HepG2 (cell line): ENCODE measurements around the gene RCOR1. TPM values are rescaled to one million over a fixed set of nuclear protein-coding genes. Genes with fewer than 3 reads are reported as not detected.

Experiments
- ATAC-seq: fragments of 200-7000 bp; cut with Tn5 transposase; 3 replicates; pipeline ENCODE4 v1.9.1; 2020; ENCODE audit warnings: mild to moderate bottlenecking, moderate library complexity
- BruUV-seq: library from RNA; stranded (reverse); fragments of 400-500 nt; replicated peaks from 2 replicates; lab custom pipeline; 2021; lab: Mats Ljungman, UMichigan
- CTCF ChIA-PET: fragments of 300-600 bp; formaldehyde crosslinking; extraction: SDS; loops from one replicate; lab custom pipeline; 2021; ENCODE audit warnings: low total read pairs, inconsistent platforms, low intra/inter-chr PET ratio; lab: Yijun Ruan, JAX
- POLR2A ChIA-PET: fragments of 350-600 bp; sonication (Branson Sonifier 250); formaldehyde crosslinking; loops from one replicate; lab custom pipeline; 2020; ENCODE audit warnings: antibody characterized with exemption, inconsistent platforms; lab: Yijun Ruan, JAX
- DNase-seq: peaks from one replicate; pipeline ENCODE4 v3.0.0-alpha.2; 2015; ENCODE audit warnings: low spot score
- FAIRE-seq: peaks from 3 replicates; lab custom pipeline; 2011; peaks lifted over from hg19 to GRCh38; lab: Jason Lieb, UNC
- H2AFZ ChIP-seq: one replicate; pipeline ENCODE4 v1.6.1; 2011; ENCODE audit warnings: low read length, inconsistent platforms
- H3K27ac ChIP-seq: fragments of 300-600 bp; 3 replicates; pipeline ENCODE4 v1.8.0; 2011; ENCODE audit warnings: mixed run types, mild to moderate bottlenecking, mixed read lengths, low read length, inconsistent platforms; ENCODE audit not compliant: insufficient read depth; ENCODE audit errors: extremely low read length
- H3K27me3 ChIP-seq, 2 experiments: fragments of 200-600 bp in 1 of 2; 2 replicates in 1 of 2; 3 replicates in 1 of 2; pipeline versions ENCODE4 v1.6.0 to v1.8.0; 2011; ENCODE audit warnings: low read length in 2 of 2, mild to moderate bottlenecking in 2 of 2, moderate library complexity in 2 of 2, inconsistent platforms in 1 of 2; ENCODE audit not compliant: insufficient read depth in 2 of 2, control insufficient read depth in 1 of 2
- H3K36me3 ChIP-seq, 2 experiments: fragments of 200-600 bp in 1 of 2; replicated peaks in 1 of 2; 2 replicates in 1 of 2; 3 replicates in 1 of 2; pipeline versions ENCODE4 v1.5.1 to v1.8.0; 2011; ENCODE audit warnings: low read length in 2 of 2, inconsistent platforms in 1 of 2; ENCODE audit not compliant: insufficient read depth in 2 of 2, control insufficient read depth in 1 of 2
- H3K4me1 ChIP-seq: 2 replicates; pipeline ENCODE4 v1.5.1; 2012; ENCODE audit warnings: low read length, inconsistent platforms; ENCODE audit not compliant: insufficient read depth
- H3K4me2 ChIP-seq: 2 replicates; pipeline ENCODE4 v1.6.0; 2011; ENCODE audit warnings: low read depth, low read length, inconsistent platforms
- H3K4me3 ChIP-seq, 3 experiments: fragments of 200-600 bp in 1 of 3; sonication (generic), shearing (Covaris generic) in 1 of 3; replicated peaks in 1 of 3; 2 replicates each; pipeline ENCODE4 v1.5.1; 2011 to 2016; ENCODE audit warnings: low read length in 3 of 3, inconsistent platforms in 2 of 3, low read depth in 2 of 3, mild to moderate bottlenecking in 2 of 3, control low read depth in 1 of 3, mixed read lengths in 1 of 3; ENCODE audit not compliant: insufficient read depth in 1 of 3
- H3K79me2 ChIP-seq: one replicate; pipeline ENCODE4 v1.6.1; 2011; ENCODE audit warnings: low read length, inconsistent platforms; ENCODE audit not compliant: insufficient read depth
- H3K9ac ChIP-seq: 2 replicates; pipeline ENCODE4 v1.6.0; 2011; ENCODE audit warnings: mild to moderate bottlenecking, low read depth, low read length, inconsistent platforms; ENCODE audit not compliant: insufficient read depth
- H3K9me3 ChIP-seq: 2 replicates; pipeline ENCODE4 v1.5.1; 2012; ENCODE audit warnings: mild to moderate bottlenecking, low read length
- H4K20me1 ChIP-seq: 2 replicates; pipeline ENCODE4 v1.6.0; 2011; ENCODE audit warnings: inconsistent platforms, mild to moderate bottlenecking, low read length, moderate library complexity; ENCODE audit not compliant: insufficient read depth
- FOXA3 ChIP-seq: IDR thresholded peaks from 2 replicates; pipeline ENCODE4 v1.6.1; 2016; ENCODE audit warnings: missing genetic modification reagents, missing compliant biosample characterization
- PAX8 ChIP-seq: sonication (generic); formaldehyde crosslinking; IDR thresholded peaks from 2 replicates; pipeline ENCODE4 v1.8.0; 2022; ENCODE audit warnings: mild to moderate bottlenecking, missing genetic modification reagents, borderline replicate concordance
- PHB2 ChIP-seq: fragments of 450-650 bp; IDR thresholded peaks from 2 replicates; pipeline ENCODE4 v1.6.1; 2018; ENCODE audit not compliant: partially characterized antibody
- PHF21A ChIP-seq: sonication (generic); formaldehyde crosslinking; IDR thresholded peaks from 2 replicates; pipeline ENCODE4 v1.5.0; 2020; ENCODE audit warnings: mild to moderate bottlenecking, missing genetic modification reagents
- POLR2G ChIP-seq: fragments of 200-400 bp; formaldehyde crosslinking; IDR thresholded peaks from 2 replicates; pipeline ENCODE4 v1.6.1; 2018; ENCODE audit warnings: mild to moderate bottlenecking, low read depth, low read length, moderate library complexity
- RFX1 ChIP-seq: fragments of 450-650 bp; IDR thresholded peaks from 2 replicates; pipeline ENCODE4 v1.6.1; 2017
- THAP11 ChIP-seq: IDR thresholded peaks from 2 replicates; pipeline ENCODE4 v1.6.1; 2016; ENCODE audit warnings: missing biosample characterization, missing genetic modification reagents
- ZBTB34 ChIP-seq: sonication (generic); formaldehyde crosslinking; IDR thresholded peaks from 2 replicates; pipeline ENCODE4 v1.8.0; 2022; ENCODE audit warnings: mild to moderate bottlenecking, missing genetic modification reagents
- ZBTB46 ChIP-seq: sonication (generic); formaldehyde crosslinking; IDR thresholded peaks from 2 replicates; pipeline ENCODE4 v1.4.0; 2020; ENCODE audit warnings: mild to moderate bottlenecking, missing genetic modification reagents, borderline replicate concordance
- ZMYM4 ChIP-seq: sonication (generic); formaldehyde crosslinking; IDR thresholded peaks from 2 replicates; pipeline ENCODE4 v1.8.1; 2023; ENCODE audit warnings: mild to moderate bottlenecking, missing genetic modification reagents
- ZNF607 ChIP-seq: sonication (generic); formaldehyde crosslinking; IDR thresholded peaks from 2 replicates; pipeline ENCODE4 v1.5.1; 2020; ENCODE audit warnings: missing genetic modification reagents, mild to moderate bottlenecking, borderline replicate concordance
- WGBS: methylation state at CpG from one replicate; pipeline ENCODE4 v1.1.6; 2017; ENCODE audit warnings: low lambda C conversion rate; 5-methylcytosine and 5-hydroxymethylcytosine counted together
- in situ Hi-C: cut with HindIII; loops from 2 replicates; pipeline ENCODE4 v1.10.0; 2017; ENCODE audit warnings: low pct_unique_long_range_greater_than_20kb; ENCODE audit not compliant: extremely low pct_ligation_motif_present
- intact Hi-C: fragments of 100-400 bp; cut with micrococcal nuclease; formaldehyde crosslinking; loops from one replicate; pipeline ENCODE4 v1.10.0; 2022; ENCODE audit not compliant: unreplicated experiment
- polyA plus RNA-seq, 8 experiments: library from polyadenylated mRNA; depleted of rRNA in 3 of 8; stranded (reverse) in 7 of 8; unstranded in 1 of 8; fragments of >200 nt; fragmentation: Illumina TruSeq in 4 of 8; extraction: Trizol in 4 of 8; gene quantifications; 2 replicates each; pipeline versions ENCODE4 v1.2.1 to v1.2.3, GENCODE V29; 2011 to 2016; ENCODE audit warnings: low read depth in 4 of 8, missing spikeins in 1 of 8, mixed read lengths in 1 of 8; ENCODE audit not compliant: insufficient read depth in 1 of 8
- total RNA-seq, 5 experiments: library from RNA; depleted of rRNA; stranded (reverse); fragments of >200 nt; fragmentation: Illumina TruSeq; extraction: Trizol; gene quantifications; 2 replicates each; pipeline ENCODE4 v1.2.3, GENCODE V29; 2016; ENCODE audit warnings: low read depth in 1 of 5
- TF ChIP-seq, protein P1 (sequence below): IDR thresholded peaks from 2 replicates; pipeline ENCODE4 v1.6.1; 2016; ENCODE audit warnings: low read depth, missing genetic modification reagents, missing compliant biosample characterization

The RCOR1 gene
- total and polyA plus RNA-seq, 2 of the 13 experiments (the other 11 are each of a cell fraction or from before 2014, with no cell fraction given), result 10.2 to 11.1 TPM

GRCh38 chr14:102683399-102684297, 91.2 kb downstream of the RCOR1 start:
- no peaks in the 10 kb centered on the region for H3K9me3 ChIP-seq
- H3K4me1 ChIP-seq, result peaks cover 51% of the 10 kb centered on the region
- 7% methylated on average over 20 of the region's 45 CpGs for WGBS
- peak overlapping the region; percentile 67 for H3K9ac ChIP-seq
- peak overlapping the region; percentile 91 for H3K27ac ChIP-seq
- FAIRE-seq, result no peak
- no peaks in the 10 kb centered on the region for H3K27me3 ChIP-seq
- H3K4me2 ChIP-seq, result peak overlapping the region; percentile 81
- in situ Hi-C loops (no loop called here), intact Hi-C loops (loop anchor here (5.0 kb wide), 2 partner anchors 91 to 161 kb away; partner anchors contain the start of gene RCOR1)
- peaks cover 55% of the 10 kb centered on the region for H3K79me2 ChIP-seq
- DNase-seq, result peak; percentile 61
- no TSS peak for BruUV-seq
- ChIA-PET CTCF (interaction anchor here (0.9 kb wide), 1 partner anchor 89 kb away, joined by 3 read pairs; no protein-coding TSS in a partner anchor), POLR2A (interaction anchor here (0.5 to 1.6 kb wide), 13 partner anchors 10 to 415 kb away, joined by 3 to 6 read pairs (median 3); no protein-coding TSS in a partner anchor)
- peak; percentile 95 for ATAC-seq
- no peak overlapping the region for H2AFZ ChIP-seq
- H3K4me3 ChIP-seq, result peak overlapping the region; percentile 55 to 71 (median 60)
- no peaks in the 10 kb centered on the region for H4K20me1 ChIP-seq
- no peaks in the 10 kb centered on the region; a peak in 3 of 5 replicates for H3K36me3 ChIP-seq
- TF ChIP-seq RFX1 (no peak), PAX8 (0 out of 2 replicates have a peak, but pooled peaks have one; percentile 37), ZBTB34 (CRISPR knock-in tag) (peak; percentile 52; the same call in 1 of the 2 replicates), FOXA3 (CRISPR knock-in tag) (0 out of 2 replicates have a peak, but pooled peaks have one; percentile 5), PHF21A (CRISPR knock-in tag) (peak; percentile 78), ZNF607 (CRISPR knock-in tag) (0 out of 2 replicates have a peak, but pooled peaks have one; percentile 34), PHB2 (no peak), POLR2G (peak; percentile 67), ZBTB46 (CRISPR knock-in tag) (0 out of 2 replicates have a peak, but pooled peaks have one; percentile 84), THAP11 (CRISPR knock-in tag) (peak; percentile 47; the same call in 1 of the 2 replicates), ZMYM4 (CRISPR knock-in tag) (peak; percentile 57)
- TF ChIP-seq, protein P1, sequence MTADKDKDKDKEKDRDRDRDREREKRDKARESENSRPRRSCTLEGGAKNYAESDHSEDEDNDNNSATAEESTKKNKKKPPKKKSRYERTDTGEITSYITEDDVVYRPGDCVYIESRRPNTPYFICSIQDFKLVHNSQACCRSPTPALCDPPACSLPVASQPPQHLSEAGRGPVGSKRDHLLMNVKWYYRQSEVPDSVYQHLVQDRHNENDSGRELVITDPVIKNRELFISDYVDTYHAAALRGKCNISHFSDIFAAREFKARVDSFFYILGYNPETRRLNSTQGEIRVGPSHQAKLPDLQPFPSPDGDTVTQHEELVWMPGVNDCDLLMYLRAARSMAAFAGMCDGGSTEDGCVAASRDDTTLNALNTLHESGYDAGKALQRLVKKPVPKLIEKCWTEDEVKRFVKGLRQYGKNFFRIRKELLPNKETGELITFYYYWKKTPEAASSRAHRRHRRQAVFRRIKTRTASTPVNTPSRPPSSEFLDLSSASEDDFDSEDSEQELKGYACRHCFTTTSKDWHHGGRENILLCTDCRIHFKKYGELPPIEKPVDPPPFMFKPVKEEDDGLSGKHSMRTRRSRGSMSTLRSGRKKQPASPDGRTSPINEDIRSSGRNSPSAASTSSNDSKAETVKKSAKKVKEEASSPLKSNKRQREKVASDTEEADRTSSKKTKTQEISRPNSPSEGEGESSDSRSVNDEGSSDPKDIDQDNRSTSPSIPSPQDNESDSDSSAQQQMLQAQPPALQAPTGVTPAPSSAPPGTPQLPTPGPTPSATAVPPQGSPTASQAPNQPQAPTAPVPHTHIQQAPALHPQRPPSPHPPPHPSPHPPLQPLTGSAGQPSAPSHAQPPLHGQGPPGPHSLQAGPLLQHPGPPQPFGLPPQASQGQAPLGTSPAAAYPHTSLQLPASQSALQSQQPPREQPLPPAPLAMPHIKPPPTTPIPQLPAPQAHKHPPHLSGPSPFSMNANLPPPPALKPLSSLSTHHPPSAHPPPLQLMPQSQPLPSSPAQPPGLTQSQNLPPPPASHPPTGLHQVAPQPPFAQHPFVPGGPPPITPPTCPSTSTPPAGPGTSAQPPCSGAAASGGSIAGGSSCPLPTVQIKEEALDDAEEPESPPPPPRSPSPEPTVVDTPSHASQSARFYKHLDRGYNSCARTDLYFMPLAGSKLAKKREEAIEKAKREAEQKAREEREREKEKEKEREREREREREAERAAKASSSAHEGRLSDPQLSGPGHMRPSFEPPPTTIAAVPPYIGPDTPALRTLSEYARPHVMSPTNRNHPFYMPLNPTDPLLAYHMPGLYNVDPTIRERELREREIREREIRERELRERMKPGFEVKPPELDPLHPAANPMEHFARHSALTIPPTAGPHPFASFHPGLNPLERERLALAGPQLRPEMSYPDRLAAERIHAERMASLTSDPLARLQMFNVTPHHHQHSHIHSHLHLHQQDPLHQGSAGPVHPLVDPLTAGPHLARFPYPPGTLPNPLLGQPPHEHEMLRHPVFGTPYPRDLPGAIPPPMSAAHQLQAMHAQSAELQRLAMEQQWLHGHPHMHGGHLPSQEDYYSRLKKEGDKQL (CRISPR knock-in tag), result no peak
